HEK293T (cell line): ENCODE data around the gene KRT15.

Experiments
- CTCF ChIA-PET: fragments of 350-600 bp; formaldehyde crosslinking; extraction: SDS; loops from one replicate; lab custom pipeline; 2021; ENCODE audit warnings: antibody characterized with exemption, inconsistent platforms; lab: Yijun Ruan, JAX
- POLR2A ChIA-PET: fragments of 350-600 bp; formaldehyde crosslinking; extraction: SDS; loops from one replicate; lab custom pipeline; 2020; ENCODE audit warnings: antibody characterized with exemption, inconsistent platforms; lab: Yijun Ruan, JAX
- DNase-seq: peaks from one replicate; pipeline ENCODE4 v3.0.0; 2012; ENCODE audit warnings: mixed read lengths; ENCODE audit errors: extremely low spot score
- ARNT ChIP-seq: fragments of 450-650 bp; IDR thresholded peaks from 2 replicates; pipeline ENCODE4 v1.6.1; 2017; ENCODE audit warnings: mild to moderate bottlenecking
- BHLHE40 ChIP-seq: fragments of 450-650 bp; IDR thresholded peaks from 2 replicates; pipeline ENCODE4 v1.6.1; 2016; ENCODE audit warnings: mild to moderate bottlenecking, moderate library complexity, borderline replicate concordance
- CTBP1 ChIP-seq: fragments of 450-650 bp; IDR thresholded peaks from 2 replicates; pipeline ENCODE4 v1.6.1; 2016; ENCODE audit warnings: borderline replicate concordance
- ELF4 ChIP-seq: fragments of 450-650 bp; IDR thresholded peaks from 2 replicates; pipeline ENCODE4 v1.6.1; 2017; ENCODE audit warnings: antibody characterized with exemption
- FOXA1 ChIP-seq: fragments of 450-650 bp; IDR thresholded peaks from 2 replicates; pipeline ENCODE4 v1.6.1; 2016; ENCODE audit warnings: mild to moderate bottlenecking
- FOXK2 ChIP-seq: fragments of 450-650 bp; IDR thresholded peaks from 2 replicates; pipeline ENCODE4 v1.6.1; 2016; ENCODE audit warnings: mild to moderate bottlenecking
- FOXM1 ChIP-seq: fragments of 450-650 bp; IDR thresholded peaks from 2 replicates; pipeline ENCODE4 v1.6.1; 2017; ENCODE audit warnings: mild to moderate bottlenecking, borderline replicate concordance
- HDGF ChIP-seq: fragments of 450-650 bp; IDR thresholded peaks from 2 replicates; pipeline ENCODE4 v1.6.1; 2017; ENCODE audit warnings: antibody characterized with exemption, borderline replicate concordance
- L3MBTL2 ChIP-seq: fragments of 450-650 bp; conservative IDR thresholded peaks from 2 replicates; pipeline ENCODE4 v1.6.1; 2016; ENCODE audit warnings: mild to moderate bottlenecking
- LEF1 ChIP-seq: fragments of 450-650 bp; IDR thresholded peaks from 2 replicates; pipeline ENCODE4 v1.6.1; 2017; ENCODE audit warnings: mild to moderate bottlenecking, borderline replicate concordance
- NFRKB ChIP-seq: fragments of 450-650 bp; IDR thresholded peaks from 2 replicates; pipeline ENCODE4 v1.6.1; 2016; ENCODE audit warnings: mild to moderate bottlenecking, moderate library complexity
- SP1 ChIP-seq: fragments of 450-650 bp; IDR thresholded peaks from 2 replicates; pipeline ENCODE4 v1.6.1; 2017
- SUZ12 ChIP-seq: fragments of 450-650 bp; IDR thresholded peaks from 2 replicates; pipeline ENCODE4 v1.6.1; 2016; ENCODE audit warnings: mild to moderate bottlenecking
- TARDBP ChIP-seq: fragments of 450-650 bp; IDR thresholded peaks from 2 replicates; pipeline ENCODE4 v1.6.1; 2016
- ZNF384 ChIP-seq: fragments of 450-650 bp; IDR thresholded peaks from 2 replicates; pipeline ENCODE4 v1.6.1; 2016
- TF ChIP-seq, protein P1 (sequence below): fragments of 450-650 bp; IDR thresholded peaks from 2 replicates; pipeline ENCODE4 v1.6.1; 2016

Gene KRT15

DNA sequence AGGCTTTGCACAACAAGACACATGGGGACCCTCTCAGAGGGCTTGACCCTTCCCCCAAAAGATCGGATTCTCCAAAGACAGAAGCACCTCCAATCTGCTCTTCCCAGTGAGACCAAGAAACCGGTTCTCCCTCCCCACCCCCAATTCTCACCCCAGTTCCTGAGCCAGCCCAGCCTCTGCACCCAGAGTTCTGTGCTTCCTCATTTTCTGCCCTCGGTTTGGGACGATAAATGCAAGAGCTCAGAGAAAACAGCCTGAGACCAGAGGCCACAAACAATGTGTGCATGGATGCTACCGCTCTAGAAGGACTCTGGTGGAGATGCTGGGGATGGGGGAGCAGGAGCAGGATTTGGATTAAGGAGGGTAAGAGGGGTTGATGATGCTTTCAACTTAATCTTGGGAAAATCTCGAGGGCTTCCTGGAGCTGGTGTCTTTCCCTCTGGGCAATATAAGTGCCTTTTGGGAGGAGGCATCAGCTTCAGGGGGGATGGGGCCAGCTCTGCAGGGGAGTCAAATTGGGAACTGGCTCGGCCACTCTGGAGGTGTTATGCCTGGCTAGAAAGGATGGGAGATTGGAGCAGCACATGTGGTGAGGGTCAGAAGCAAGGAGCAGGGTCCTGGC is 6.0 kb downstream of the KRT15 start:
- ChIA-PET POLR2A (interaction anchor here (1.0 kb wide), 1 partner anchor 12 kb away, joined by 3 read pairs; no protein-coding TSS in a partner anchor), CTCF (interaction anchor here (0.5 kb wide), 1 partner anchor 1478 kb away, joined by 3 read pairs; no protein-coding TSS in a partner anchor)
- no peak for DNase-seq
- TF ChIP-seq ELF4 = no peak
- no peak for TF ChIP-seq L3MBTL2
- TF ChIP-seq SUZ12 = no peak
- no peak for TF ChIP-seq FOXK2
- TF ChIP-seq FOXM1 = no peak
- no peak for TF ChIP-seq TARDBP
- no peak for TF ChIP-seq FOXA1
- no peak for TF ChIP-seq ARNT

DNA sequence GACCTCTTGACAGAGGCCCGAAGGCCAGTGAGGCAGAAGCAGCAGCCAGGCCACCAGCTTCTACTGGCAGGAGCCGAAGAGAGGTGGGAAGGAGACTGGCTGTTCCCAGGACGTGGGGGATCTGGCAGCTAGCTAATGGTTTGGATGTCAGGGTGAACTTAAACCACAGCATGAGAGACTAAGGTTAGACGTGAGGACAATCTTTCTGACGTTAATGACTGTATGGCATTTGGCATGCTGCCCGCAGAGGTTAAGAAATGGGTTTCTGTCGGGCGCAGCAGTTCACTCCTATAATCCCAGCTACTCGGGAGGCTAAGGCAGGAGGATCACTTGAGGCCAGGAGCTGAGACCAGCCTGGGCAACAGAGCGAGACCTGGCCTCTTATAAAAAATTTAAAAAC is 7.0 kb downstream of the KRT15 start:
- ChIA-PET POLR2A (no interaction called here), CTCF (no interaction called here)
- DNase-seq = no peak
- TF ChIP-seq NFRKB = no peak
- no peak for TF ChIP-seq CTBP1
- TF ChIP-seq L3MBTL2 = no peak
- TF ChIP-seq SUZ12 = no peak
- TF ChIP-seq FOXM1 = no peak
- no peak for TF ChIP-seq FOXK2
- TF ChIP-seq ARNT = no peak
- TF ChIP-seq, protein P1, sequence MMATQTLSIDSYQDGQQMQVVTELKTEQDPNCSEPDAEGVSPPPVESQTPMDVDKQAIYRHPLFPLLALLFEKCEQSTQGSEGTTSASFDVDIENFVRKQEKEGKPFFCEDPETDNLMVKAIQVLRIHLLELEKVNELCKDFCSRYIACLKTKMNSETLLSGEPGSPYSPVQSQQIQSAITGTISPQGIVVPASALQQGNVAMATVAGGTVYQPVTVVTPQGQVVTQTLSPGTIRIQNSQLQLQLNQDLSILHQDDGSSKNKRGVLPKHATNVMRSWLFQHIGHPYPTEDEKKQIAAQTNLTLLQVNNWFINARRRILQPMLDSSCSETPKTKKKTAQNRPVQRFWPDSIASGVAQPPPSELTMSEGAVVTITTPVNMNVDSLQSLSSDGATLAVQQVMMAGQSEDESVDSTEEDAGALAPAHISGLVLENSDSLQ = no peak
- no peak for TF ChIP-seq TARDBP

DNA sequence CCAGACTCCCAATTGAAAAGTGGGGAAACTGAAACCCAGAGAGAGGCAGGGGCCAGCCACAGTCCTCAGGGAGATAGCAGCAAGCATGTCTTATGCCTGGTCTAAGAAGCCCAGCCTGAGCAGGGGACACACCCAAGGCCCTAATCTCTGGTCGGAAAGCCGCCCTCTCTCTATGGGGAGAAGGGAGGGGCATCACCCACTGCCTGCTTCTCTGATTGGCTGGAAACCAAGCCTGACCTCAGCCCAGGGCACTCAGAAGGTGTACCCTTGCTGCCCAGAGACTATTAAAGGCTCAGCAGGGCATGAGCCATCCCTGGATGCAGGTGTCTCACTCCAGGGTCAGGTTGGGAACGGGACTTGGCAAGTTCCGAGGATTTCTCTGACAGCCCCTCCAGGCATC is 7.6 kb downstream of the KRT15 start:
- ChIA-PET POLR2A (no interaction called here), CTCF (interaction anchor here (1.0 to 1.4 kb wide), 2 partner anchors 37 to 38 kb away, joined by 3 to 4 read pairs; no protein-coding TSS in a partner anchor)
- no peak for TF ChIP-seq LEF1
- TF ChIP-seq ELF4 = no peak
- no peak for TF ChIP-seq FOXA1
- no peak for TF ChIP-seq BHLHE40
- TF ChIP-seq HDGF = no peak
- TF ChIP-seq TARDBP = no peak
- no peak for TF ChIP-seq SP1
- TF ChIP-seq, protein P1 = no peak
- TF ChIP-seq CTBP1 = no peak
- TF ChIP-seq ARNT = no peak
- TF ChIP-seq FOXM1 = no peak
- no peak for TF ChIP-seq FOXK2
- TF ChIP-seq ZNF384 = no peak
- no peak for TF ChIP-seq NFRKB
- no peak for TF ChIP-seq SUZ12
- no peak for TF ChIP-seq L3MBTL2
- DNase-seq = no peak

DNA sequence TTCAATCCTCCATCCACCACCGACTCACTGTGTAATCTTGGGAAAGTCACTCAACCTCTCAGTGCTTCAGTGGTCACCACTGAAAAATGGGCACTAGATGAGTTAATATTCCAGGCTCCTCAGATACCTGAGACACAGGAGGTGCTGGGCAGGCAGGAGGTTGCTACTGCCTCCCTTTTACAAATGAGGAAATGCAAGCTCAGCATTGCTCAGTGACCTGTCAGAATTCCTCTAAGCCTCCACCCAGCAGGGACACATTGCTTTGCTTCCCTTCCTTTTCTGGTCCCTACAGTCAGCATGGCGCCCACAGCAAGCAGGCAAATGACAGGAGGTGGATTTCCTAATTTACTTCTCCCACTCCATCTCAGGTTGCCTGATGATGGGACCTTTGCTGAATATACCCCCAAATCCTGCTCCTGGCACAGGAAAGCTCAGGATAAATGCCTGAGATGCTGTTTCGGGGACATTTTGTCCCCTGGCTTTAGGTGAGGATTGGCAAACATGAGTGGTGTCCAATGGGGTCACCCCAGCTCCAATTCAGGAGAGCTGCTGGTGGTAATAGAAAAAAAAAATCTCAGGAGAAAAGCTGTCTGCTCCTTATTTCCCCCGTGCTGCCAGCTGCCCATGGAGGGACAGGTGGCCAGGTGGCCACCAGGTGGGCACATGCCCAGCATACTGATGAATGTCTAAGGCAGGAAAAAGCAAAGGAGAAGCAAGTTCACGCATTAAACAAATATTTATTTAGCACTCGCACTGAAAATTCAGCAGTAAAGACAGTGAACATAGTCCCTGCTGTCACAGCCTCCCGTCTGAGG is 8.2 kb downstream of the KRT15 start:
- no peak for DNase-seq
- ChIA-PET CTCF (interaction anchor here (1.0 to 1.4 kb wide), 2 partner anchors 38 to 39 kb away, joined by 3 to 4 read pairs; no protein-coding TSS in a partner anchor), POLR2A (no interaction called here)
- TF ChIP-seq FOXK2 (no peak), FOXA1 (no peak), FOXM1 (no peak), ARNT (no peak), ELF4 (no peak), HDGF (no peak)
- TF ChIP-seq, protein P1 = no peak

DNA sequence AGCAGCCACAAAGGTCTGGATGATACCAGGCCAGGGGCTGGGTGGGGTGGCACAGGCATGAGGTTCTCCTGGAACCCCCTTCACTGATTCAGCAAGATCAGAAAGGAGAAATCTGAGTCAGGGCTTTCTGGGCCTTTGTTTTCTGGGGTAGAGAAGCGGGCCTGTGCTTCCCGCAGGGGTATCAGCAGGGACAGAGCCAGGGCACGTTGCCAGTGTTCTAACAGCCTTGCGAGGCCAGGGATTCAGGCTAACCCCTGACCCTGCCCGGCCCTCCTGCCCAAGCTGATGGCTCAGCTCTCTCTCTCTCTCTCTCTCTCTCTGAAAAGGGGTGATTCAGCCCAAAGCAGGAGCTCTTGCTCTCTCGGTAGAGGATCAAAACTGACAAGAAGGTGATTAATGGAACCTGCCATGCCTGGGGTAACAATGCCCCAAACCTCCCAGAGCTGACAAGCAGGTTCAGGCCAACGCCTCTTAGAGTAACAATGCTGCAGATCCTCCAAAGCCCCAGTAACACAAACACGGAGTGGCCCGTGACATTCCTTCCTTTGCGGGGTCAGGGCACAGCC is 11.3 kb downstream of the KRT15 start:
- POLR2A ChIA-PET = no interaction called here
- CTCF ChIA-PET = interaction anchor here (1.0 to 1.4 kb wide), 3 partner anchors 14 to 156 kb away, joined by 3 to 5 read pairs (median 3); no protein-coding TSS in a partner anchor
- DNase-seq = no peak
- TF ChIP-seq HDGF (no peak), ZNF384 (no peak), SUZ12 (no peak), CTBP1 (no peak), FOXK2 (no peak), BHLHE40 (no peak), L3MBTL2 (no peak), ARNT (no peak), LEF1 (no peak), FOXM1 (no peak), TARDBP (no peak), NFRKB (no peak), ELF4 (no peak), SP1 (no peak), FOXA1 (no peak)
- TF ChIP-seq, protein P1 = no peak
